NCI-H2107 treated with DMSO at 0.1 percent for 48 hours (cell line): ENCODE results near the gene KCNQ1.

ENCODE experiments used
- DNase-seq: peaks from one replicate; lab custom pipeline; 2025; ENCODE audit not compliant: unreplicated experiment; lab: John Stamatoyannopoulos, UW

KCNQ1 gene, protein sequence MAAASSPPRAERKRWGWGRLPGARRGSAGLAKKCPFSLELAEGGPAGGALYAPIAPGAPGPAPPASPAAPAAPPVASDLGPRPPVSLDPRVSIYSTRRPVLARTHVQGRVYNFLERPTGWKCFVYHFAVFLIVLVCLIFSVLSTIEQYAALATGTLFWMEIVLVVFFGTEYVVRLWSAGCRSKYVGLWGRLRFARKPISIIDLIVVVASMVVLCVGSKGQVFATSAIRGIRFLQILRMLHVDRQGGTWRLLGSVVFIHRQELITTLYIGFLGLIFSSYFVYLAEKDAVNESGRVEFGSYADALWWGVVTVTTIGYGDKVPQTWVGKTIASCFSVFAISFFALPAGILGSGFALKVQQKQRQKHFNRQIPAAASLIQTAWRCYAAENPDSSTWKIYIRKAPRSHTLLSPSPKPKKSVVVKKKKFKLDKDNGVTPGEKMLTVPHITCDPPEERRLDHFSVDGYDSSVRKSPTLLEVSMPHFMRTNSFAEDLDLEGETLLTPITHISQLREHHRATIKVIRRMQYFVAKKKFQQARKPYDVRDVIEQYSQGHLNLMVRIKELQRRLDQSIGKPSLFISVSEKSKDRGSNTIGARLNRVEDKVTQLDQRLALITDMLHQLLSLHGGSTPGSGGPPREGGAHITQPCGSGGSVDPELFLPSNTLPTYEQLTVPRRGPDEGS

DNA sequence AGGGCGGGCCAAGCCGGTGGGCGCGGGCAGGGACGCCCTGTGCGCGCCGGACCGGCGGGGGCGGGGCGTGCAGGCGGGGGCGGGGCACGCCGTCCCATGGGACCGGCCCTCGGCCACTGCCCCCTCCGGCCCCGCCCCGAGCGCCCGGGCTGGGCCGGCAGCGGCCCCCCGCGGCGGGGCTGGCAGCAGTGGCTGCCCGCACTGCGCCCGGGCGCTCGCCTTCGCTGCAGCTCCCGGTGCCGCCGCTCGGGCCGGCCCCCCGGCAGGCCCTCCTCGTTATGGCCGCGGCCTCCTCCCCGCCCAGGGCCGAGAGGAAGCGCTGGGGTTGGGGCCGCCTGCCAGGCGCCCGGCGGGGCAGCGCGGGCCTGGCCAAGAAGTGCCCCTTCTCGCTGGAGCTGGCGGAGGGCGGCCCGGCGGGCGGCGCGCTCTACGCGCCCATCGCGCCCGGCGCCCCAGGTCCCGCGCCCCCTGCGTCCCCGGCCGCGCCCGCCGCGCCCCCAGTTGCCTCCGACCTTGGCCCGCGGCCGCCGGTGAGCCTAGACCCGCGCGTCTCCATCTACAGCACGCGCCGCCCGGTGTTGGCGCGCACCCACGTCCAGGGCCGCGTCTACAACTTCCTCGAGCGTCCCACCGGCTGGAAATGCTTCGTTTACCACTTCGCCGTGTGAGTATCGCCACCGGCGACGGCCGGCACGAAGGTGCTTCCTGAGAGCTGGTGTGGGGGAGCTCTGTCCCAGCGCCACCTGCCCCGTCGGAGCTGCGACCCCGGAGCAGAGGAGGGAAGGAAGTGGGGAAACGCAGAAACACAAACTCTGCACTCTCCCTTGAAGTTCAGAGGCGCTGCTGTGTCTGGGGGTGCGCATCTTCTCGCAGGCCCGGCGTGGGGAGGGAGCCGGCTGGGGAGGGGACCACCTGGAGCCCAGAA is at the start of gene KCNQ1:
Gene KCNQ1 (plus strand): TSS at position 188 of the 925 bp plus-strand sequence. CDS start 91 bp downstream, at position 279.
- no peak for DNase-seq

DNA sequence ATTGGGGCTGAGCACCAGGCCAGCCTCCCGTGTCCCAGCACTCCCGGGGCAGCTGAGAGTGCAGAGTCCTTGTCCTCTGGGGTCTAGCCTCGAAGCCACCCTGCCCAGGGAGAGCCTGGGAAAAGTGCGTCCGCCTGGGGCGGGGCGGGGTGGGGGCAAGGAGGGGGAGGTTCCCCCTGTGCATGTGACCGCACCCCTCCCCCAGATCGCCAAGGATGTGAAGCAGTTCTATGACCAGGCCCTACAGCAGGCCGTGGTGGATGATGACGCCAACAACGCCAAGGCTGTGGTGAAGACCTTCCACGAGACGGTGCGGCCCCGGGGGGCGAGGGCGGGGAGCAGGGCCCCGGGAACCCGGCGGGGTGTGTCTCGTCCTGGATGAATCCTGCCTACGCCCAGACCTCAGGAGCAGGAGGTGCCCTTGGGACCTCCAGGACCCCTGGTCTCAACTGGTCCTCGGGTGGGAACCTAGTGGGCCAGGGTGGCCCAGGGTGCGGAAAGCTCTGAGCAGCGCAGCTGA is 49.5 kb upstream of the KCNQ1 start:
- DNase-seq, result no peak

DNA sequence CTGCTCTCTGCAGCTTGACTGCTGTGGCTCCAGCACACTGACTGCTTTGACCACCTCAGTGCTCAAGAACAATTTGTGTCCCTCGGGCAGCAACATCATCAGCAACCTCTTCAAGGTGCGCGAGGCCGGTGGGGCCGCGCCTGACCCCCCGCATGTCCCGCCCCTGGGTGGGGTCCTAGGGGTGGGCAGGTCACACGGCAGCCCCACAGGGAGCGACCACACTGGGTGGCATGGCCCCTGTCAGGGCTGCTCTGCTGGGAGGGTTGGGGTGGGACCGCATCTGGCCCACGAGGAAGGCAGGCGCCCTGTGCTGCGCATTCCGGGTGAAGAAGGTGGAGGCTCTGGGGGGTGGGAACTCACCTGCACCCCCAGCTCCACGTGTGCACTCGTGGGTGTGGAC is 49.0 kb upstream of the KCNQ1 start:
- DNase-seq, result no peak

DNA sequence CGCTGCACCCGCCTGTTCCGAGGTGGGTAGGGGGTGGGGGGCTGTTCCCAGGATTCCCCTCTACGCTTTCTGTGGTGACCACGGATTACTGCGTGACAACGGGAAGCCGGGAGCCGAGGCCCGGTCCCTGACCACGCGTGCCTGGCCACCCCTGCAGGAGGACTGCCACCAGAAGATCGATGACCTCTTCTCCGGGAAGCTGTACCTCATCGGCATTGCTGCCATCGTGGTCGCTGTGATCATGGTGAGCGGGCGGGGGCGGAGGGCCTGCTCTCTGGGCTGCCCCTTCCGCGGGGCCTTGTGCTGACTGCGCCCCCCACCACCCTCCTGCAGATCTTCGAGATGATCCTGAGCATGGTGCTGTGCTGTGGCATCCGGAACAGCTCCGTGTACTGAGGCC is 48.3 kb upstream of the KCNQ1 start:
- DNase-seq, result no peak

DNA sequence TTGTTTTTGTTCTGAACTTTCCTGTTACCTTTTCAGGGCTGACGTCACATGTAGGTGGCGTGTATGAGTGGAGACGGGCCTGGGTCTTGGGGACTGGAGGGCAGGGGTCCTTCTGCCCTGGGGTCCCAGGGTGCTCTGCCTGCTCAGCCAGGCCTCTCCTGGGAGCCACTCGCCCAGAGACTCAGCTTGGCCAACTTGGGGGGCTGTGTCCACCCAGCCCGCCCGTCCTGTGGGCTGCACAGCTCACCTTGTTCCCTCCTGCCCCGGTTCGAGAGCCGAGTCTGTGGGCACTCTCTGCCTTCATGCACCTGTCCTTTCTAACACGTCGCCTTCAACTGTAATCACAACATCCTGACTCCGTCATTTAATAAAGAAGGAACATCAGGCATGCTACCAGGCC is 47.8 kb upstream of the KCNQ1 start:
- DNase-seq, result no peak

DNA sequence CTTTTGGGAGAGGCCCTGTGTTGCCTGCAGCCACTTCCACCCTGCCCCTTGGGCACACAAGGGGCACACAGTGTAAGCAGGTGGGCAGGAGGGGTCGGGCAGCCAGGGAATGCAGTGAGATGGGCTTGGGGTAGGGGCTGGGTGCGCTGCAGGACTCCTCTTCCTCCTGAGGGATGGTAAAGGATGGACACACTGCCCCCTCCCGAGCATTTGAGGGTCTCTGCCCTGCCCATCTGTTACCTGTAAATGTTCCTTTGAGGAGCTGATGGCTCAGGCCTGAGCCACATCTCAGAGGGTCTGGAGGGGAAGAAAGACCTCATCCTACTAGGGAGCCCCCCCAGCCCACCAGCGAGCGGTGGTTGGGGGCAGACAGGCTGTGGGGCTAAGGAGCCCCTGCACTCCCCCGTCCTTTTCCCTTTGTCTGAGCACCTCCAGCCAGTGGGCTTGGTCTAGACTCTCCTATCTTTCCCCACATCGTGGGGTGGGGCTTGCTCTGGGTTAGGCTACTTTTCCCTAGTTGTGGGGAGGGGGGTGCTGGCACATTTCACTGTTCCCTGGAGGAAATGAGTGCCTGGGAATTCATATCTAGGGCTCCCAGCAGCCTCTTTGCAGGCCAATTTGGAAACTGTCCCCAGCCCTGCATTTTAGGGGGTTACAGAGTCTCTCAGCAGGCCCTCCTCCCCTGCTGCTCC is 46.0 kb upstream of the KCNQ1 start:
- no peak for DNase-seq

DNA sequence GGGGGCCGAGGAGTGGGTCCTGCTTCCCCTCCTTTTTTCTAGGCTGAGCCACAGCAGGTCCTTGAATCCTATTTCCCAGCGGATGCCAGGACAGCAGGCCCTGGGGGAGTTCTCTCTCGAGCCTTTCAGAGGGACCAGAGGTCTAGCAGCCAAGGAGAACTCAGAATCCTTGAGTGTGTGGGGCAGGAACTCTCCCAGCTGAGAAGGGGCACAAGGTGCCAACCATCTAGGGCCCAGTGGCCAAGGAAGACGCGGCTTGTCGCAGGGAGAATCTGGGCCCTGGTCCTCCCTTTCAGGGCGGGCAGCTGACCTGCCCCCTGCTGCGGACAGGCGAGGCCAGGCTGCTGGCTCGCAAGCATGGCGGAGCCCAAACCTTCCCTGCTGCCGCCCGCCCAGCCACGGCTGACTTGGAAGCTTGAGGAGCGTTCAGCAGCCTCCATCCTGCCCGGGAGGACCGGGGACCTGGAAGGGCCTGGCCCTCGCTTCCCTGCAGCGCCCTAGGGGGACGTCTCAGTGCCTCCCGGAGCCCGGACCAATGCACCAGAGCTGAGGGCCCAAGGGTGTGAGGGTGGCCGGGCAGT is 45.2 kb upstream of the KCNQ1 start:
- no peak for DNase-seq

DNA sequence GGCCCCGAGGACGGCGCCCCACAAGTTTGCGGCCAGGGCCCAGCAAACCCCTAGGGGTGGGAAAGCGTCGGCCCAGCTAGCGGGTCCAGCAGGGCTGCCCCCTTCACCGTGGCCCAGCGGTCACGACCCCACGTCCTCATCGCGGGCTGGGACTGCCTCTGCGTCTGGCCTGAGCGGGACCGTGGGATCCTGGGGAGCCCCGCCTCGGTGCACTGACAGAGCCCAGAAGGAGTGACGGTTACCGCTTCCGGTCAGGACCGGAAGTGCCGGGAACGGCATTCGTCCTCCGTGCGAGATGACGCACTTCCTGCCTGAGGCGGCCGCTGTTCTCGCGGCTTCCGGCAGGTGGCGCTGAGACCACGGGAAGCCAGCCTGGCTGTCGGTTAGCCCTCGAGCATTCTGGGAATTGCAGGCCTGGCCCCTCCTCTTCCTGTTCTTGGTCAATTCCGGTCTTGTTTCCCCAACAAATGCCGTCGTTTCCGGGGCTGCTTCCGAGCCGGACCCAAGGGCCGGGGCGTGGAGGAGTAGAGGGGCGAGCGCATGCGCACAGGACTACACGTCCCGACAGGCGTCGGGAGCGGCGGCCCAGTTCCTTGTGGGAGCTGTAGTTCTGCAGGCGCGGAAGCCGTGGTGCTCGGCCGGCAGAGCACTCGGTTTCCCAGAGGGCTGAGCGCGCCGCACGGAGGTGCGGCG is 44.6 kb upstream of the KCNQ1 start, which contains the start of gene TSSC4:
Gene TSSC4 (plus strand): TSS at position 682 of the 693 bp plus-strand sequence. CDS start 1,884 bp downstream, outside the sequence.
- peak; percentile 98 for DNase-seq

DNA sequence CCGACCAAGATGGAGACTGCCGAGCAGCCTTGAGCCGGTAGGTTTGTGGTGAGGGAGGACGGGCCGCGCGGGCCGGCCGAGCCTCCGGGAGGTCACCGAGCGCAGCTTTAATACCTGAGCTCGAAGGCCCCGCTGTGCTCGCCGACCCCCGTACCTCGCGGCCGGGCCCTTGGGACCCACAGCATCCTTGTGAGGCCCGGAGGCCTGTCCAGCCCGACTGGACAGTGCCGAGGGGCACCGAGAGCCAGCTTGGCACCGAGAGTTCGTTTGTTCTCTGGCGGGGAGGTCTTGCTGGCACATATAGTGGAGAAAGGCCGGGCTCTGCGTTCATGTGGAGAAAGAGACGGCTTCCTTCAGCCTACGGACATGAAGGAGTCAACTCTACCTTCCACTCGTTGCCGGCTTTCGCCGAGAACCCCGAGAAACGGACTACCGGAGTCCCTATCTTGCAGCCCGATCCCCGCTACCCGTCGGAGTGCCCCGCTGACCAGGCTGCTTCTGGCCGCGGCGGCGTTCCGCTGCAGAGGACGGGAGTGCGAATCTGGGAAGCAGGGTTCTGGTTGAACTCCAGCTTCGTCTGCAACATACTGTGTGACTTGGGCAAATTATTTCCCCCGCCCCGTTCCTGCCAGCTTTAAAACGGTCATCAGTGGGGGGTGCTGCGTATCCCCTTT is 43.9 kb upstream of the KCNQ1 start:
- DNase-seq, result no peak

DNA sequence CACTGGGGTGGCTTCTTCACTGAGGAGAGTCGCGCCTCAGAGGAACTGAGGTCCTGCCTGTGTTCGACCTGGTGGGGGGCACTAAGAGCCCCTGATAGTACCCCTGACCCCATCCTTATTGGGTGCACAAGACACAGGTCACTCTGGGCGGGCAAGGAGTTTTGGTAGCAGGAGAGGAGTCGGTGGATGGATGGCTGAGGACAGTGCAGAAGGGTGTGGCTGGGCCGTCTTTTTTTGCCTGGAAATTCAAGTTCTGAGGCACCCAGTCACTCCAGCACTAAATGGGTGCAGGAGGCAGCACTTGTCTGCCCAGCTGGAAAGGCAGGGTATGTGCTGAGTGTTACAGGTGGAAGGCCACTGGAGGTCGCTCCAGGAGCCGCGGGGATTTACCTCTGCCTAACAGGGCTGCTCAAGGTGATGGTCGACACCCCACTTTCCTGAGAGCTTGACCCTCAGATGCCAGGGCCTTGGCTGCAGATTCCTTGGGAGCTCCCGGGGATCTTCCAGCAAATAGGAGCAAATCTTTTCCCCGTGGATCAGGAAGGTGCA is 43.3 kb upstream of the KCNQ1 start:
- DNase-seq, result no peak

DNA sequence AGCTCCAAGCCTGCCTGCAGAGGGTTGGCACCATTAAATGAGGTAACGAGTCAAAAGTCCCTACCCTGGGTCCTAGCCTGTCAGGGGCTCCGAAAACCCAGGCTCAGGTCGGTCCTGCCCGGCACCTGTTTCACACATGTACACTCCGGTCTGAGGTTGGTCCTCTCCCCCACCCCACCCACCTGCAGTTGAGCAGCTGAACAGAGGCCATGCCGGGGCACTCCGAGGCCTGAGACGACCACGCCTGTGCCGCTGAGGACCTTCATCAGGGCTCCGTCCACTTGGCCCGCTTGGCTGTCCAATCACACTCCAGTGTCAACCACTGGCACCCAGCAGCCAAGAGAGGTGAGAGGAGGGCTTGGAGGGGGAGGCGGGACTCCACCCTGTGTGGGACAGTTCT is 42.7 kb upstream of the KCNQ1 start:
- no peak for DNase-seq

DNA sequence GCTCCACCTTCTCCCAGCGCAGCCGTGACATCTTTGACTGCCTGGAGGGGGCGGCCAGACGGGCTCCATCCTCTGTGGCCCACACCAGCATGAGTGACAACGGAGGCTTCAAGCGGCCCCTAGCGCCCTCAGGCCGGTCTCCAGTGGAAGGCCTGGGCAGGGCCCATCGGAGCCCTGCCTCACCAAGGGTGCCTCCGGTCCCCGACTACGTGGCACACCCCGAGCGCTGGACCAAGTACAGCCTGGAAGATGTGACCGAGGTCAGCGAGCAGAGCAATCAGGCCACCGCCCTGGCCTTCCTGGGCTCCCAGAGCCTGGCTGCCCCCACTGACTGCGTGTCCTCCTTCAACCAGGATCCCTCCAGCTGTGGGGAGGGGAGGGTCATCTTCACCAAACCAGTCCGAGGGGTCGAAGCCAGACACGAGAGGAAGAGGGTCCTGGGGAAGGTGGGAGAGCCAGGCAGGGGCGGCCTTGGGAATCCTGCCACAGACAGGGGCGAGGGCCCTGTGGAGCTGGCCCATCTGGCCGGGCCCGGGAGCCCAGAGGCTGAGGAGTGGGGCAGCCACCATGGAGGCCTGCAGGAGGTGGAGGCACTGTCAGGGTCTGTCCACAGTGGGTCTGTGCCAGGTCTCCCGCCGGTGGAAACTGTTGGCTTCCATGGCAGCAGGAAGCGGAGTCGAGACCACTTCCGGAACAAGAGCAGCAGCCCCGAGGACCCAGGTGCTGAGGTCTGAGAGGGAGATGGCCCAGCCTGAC is 41.7 kb upstream of the KCNQ1 start:
- DNase-seq, result no peak

DNA sequence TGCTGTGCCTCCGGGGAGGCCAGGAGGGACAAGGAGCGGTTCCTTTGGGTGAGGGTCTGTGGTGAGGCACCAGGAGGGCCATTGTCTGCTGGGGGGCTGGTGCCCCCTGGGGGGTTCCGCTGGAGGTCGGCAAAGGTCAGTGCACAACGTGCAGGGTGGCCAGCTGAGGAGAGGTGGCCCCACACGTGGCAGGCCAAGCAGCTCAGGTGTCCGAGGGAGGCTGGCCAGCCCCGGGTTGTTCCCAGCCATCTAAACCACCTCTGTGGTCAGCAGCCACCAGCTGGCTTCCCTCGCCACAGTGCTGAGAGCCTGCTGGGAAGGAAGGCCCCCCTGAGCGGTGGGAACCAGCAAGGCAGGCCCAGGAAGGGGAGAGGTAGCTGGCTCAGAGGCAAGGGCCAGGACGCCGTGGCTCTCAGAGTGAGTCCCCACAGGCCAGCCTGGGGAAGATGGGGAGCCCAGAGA is 40.0 kb upstream of the KCNQ1 start:
- DNase-seq, result no peak

DNA sequence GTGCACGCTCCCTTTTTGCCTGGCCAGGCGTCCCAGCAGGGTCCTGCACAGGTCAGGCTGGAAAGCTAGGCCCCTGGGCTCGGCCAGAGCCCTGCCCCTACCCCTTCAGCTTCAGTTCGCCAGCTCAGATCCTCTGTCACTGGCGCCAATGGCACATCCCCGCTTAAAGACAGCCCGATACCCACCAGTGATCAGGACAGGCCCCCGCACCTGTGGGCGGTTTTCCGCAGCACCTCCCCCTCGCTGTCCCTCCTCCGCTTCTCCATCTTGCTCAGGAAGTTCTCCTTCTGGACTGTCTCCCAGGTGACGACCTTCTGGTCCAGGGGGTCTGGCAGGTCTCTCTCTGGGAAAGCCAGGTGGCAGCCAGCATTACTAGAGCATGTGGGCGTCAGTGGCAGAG is 38.4 kb upstream of the KCNQ1 start:
- no peak for DNase-seq

DNA sequence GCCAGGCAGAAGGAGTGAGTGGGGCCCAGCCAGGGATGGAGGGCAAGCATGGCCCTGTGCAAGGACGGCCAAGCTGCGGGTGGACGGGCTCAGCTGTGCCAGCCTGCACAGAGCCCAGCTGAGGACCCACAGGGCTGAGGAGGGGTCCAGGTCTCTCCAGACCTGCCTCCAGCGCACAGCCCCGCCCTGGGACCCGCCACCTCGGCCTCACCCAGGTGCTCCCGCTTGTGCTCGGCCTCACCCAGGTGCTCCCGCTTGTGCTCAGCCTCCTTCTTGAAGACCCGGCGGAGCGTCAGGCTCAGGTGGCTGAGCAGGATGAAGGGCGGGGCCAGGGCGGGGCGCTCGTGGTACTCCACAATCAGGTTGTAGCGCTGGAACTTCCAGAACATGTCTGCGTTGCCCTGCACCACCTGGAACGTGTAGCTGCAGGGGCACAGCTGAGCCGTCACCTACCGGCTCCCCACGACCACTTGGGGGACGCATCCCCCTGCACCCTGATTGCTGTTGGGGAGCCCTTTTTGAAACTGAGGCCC is 37.9 kb upstream of the KCNQ1 start:
- no peak for DNase-seq

DNA sequence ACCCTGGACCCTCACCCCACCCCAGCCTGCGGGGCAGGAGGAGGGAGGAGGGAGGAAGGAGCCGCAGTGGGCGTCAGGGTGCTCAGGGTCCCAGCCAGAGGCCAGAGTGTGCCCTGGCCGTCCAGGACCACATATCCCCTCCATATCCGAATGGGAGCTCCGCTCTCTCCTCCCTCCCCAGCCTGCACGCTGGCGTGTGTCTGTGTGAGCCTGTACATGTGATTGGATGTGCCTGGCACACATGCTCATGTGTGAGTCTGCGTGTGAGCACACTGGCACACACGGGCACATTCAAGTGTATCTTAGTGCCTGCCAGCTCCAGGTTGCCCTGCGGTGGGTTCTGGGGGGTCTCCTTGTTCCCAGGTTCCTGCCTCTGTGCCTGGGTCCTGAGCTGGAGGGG is 36.1 kb upstream of the KCNQ1 start:
- no peak for DNase-seq

DNA sequence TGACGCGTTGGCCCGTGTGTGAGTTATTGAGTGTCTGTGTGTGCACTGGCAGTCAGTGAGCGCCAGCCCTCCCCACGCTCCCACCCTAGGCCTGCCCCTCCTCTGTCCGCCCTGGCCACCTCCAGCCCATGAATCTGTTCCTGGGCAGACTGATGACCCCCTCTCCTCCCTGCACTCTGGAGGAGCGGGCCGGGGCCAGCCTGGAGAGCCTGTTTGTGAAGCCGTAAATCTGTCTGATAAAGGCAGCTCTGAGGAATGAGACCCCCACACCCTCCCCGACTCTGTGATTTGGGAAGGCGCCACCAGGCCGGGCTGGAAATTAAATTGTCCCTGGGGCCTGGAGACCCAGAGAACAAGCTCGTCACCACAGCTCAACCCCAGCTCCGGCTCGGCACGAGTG is 35.7 kb upstream of the KCNQ1 start:
- DNase-seq, result no peak
